Middle frontal gyrus (tissue), 1 donor: ENCODE measurements around the gene MYO9A.

ENCODE experiments used
- DNase-seq: peaks from one replicate; pipeline ENCODE4 v3.0.0-alpha.2; 2015; ENCODE audit warnings: low spot score; ENCODE audit errors: extremely low spot score

Gene MYO9A

DNA sequence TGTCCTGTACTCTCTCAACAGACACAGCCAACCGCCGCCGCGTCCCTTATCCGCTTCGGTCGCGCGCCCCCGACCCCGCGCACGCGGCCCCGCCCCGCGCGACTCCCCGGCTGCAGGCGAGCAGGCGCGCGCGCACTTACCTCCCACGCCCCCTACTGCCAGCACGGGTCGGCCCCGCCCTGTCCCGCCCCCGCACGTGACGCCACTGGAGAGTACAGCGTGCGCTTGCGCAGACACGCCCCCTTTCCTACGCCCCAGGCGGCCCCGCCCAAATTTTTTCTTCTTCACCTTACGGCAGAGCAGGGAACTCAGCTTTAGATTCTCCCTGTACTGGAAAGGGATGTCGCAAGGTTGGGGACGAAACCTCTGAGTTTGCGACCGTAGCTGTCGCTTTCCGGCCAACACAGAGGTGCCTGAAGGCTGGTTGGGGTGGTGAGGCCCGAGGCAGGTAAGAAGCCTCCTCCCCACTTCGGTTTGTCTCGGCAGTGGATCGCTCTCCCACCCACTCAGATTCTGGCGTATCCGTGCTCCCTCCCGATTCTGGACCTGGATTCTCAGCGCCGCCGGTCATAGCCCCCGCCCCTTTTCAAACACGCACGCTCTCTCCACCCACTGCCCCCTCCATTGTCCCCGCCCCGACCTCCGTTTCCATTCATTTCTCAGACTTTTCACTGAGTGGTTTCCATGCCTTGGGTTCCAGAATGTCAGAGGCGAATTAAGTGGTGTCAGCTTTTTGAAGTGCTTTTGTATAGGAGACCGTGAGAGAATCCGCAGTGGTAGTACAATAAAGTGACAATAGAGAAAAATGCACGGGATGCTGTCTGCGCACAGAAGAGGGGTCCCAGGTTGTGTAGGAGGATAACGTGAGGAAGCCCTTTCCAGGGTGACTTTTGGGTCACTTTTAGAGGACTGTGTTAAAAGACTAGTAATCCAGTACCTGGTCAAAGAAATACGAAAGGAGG is at the start of gene MYO9A, which contains the start of gene SENP8:
TSS of gene MYO9A (minus strand) at position 134 of the 962 bp plus-strand sequence. CDS start 71,587 bp downstream, outside the sequence.
TSS of gene SENP8 (plus strand) at position 387 of the 962 bp plus-strand sequence. CDS start 21,221 bp downstream, outside the sequence.
- peak; percentile 92 for DNase-seq

GRCh38 chr15:72167445-72167844 is 49.5 kb upstream of the MYO9A start:
- DNase-seq: no peak

DNA sequence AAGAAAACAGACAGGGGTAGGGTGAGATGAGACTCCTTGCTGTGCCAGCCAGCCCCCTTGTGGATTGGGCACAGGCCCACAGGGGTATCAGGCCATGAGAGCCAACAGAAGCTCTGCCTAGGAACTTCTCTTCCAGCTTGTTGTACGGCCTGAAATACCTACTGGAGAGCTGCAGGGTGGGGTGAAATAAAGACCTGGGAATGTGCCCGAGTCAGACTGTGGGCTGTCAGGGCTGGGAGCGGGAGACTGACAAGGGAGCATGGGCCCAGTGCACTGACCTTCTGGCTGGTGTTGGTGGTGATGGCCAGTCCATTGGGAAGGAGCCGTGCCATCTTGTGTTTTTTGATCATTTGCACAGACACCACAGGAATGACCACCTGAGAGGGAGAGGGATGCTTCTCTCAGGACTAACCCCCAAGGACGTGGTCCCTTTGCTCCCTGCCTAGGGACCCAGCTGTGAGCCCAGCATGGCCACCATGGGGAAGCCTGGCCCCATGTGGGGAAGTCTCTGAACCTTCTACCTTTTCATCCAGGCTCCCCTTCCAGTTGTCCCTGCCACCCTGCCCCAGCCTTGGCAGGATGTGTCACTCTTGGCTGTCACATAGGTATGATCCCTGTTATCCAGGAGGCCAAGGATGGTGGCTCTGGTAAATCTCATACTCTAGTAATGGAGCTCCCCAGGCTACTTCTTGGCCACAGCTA is 48.9 kb upstream of the MYO9A start:
- no peak for DNase-seq

GRCh38 chr15:72163719-72164118 is 45.8 kb upstream of the MYO9A start:
- peak; percentile 9 for DNase-seq

DNA sequence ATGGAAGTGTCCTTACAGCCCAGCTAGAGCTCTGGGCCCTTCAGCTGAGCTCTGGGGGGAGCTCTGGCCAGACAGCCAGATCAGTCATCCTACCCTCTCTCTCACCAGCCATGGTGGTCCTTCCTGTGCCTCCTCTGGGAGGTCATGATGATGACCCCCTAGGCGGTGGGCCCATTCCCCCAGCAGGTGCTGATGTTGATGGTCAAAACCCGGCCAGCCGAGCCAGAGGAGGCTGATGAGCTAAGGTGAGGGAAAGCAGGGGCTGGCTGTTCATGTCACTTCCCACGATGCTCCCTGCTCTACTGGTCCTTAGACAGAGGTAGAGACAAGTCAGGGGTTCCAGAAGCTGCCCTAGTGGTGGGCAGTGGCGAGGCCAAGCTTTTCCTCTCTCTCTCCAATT is 44.6 kb upstream of the MYO9A start:
- no peak for DNase-seq

GRCh38 chr15:72161361-72162132 is 43.6 kb upstream of the MYO9A start:
- DNase-seq: no peak

DNA sequence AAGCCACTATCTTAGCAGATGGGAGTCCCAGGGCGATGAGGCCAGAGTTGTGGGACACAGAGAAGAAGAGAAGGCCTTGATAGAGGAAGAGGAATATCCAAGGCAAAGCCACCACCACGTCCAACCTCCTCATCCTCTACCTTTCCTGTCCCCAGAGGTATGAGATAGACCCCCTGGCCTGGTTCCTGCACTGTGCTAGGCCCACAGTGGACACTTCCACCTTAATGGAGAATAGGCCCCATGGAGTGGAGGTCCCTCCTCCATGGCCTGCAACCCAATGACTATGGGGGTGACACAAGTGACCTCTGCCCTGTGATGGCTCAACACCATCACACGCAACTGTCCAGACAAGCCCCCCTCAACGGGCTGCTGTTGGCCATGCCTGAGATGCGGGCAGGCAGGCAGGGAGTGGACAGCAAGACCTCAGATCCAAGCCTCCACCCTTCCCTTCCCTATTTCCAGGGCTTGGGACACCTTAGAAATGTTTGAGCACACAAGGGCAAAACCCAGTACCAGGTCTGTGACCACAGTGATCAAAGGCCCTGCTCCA is 42.8 kb upstream of the MYO9A start:
- no peak for DNase-seq

DNA sequence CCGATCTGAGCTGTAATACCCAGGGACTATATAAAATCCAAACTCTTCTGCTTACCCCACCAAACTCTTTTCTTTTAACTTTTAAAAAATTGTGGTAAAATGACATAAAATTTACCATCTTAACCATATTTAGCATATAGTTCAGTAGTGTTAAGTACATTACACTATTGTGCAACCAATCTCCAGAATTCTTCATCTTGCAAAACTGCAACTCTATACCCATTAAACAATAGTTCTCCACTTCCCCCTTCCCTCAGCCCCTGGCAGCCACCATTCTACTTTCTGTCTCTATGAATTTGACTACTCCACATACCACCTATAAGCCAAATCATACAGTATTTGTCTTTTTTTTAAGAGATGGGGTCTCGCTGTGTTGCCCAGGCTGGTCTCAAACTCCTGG is 39.0 kb upstream of the MYO9A start:
- DNase-seq: no peak

DNA sequence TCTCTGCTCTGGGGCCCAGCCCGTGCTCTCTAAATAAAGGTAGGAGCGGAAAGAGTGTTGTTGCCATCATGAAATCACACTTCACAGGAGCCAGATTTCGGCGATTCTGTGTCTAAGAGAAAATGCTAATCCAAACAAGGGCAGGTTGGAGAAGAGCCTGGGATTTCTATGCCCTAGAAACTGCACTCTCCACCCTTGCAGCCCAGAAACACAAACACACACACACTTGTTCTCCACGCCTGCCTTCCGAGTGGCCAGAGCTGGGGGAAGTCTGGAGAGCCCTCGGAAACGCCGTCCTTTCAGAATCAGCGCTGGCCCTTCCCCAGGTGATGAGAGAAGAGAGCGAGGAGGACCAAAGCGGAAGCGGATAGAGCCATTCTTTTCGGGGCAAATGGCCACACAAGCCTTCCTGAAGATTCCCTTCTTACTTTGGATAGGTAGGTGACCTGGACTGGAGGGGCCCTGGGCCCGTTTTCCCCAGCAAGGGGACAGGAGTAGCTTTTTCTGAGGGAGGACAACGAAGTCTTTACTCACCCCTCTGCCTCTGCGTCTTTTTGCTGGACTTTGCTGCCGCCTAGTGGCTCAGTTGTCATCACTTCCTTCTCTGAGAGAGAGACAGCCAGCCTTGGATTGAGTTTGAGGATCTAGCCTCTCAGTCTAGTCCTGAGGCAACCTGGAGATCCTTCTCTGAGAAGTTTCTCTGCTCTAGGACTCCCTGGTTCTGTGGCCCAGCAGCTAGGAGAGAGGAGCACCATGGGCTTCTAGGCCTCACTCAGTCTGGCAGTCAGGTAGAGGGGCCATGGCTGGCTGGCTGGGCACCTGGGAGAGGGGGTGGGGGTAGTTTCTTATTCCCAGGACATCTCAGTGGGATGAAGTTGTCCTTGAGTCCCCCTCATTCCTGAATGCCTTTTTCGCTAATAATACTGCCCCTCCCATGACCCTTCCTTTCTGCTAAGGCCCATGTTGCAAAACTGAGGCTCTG is 38.0 kb upstream of the MYO9A start:
- peak; percentile 87 for DNase-seq

DNA sequence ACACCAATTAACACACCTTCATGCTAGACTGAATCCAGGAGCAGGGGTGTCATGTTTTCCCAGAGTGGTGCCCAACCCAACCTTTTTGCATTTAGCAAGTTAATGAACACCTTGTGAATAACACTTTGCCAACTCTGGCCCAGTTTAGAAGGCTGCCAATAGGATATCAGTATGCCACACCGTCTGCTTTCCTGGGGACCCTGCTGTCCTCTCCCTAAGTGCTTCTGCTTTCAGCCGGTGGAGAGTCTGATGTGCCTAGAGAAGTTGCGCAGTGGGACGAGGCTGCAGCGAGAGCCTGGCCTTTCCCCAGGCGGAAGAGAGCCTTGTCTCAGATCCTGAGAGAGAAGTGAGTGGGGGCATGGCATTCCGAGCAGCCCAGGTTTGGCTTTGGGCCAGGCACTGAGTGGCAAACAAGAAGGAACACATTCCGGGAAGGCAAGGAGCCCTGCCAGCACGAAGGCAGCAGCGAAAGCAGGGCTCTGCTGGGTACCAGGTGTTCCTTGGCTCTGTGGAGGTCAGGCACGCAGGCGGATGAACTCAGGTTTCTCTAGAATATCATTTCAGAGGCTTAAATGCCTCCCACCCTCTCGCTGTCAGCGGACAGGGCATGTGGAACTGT is 37.2 kb upstream of the MYO9A start:
- DNase-seq: no peak

DNA sequence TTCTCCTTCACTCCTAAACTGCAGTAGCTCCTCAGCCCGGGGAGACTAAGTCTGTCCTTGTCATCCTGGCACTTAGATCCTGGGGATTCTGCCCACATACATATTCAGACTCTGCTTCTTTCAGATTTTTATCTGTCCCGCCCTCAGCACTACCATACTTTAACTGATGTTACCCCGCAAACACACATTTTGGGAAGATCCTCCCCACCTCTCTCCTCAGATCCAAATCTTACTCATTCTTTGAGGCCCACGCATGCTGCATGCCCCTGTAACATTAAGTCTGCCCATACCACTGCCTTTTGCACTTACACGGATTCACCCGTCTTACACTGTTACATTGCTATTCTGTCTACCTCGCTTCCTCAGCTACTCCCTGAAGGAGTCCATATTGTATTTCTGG is 36.4 kb upstream of the MYO9A start:
- no peak for DNase-seq

GRCh38 chr15:72153269-72154000 is 35.5 kb upstream of the MYO9A start:
- no peak for DNase-seq

- DNase-seq: no peak
Observed at GRCh38 chr15:72147418-72147817, 29.5 kb upstream of the MYO9A start.

DNA sequence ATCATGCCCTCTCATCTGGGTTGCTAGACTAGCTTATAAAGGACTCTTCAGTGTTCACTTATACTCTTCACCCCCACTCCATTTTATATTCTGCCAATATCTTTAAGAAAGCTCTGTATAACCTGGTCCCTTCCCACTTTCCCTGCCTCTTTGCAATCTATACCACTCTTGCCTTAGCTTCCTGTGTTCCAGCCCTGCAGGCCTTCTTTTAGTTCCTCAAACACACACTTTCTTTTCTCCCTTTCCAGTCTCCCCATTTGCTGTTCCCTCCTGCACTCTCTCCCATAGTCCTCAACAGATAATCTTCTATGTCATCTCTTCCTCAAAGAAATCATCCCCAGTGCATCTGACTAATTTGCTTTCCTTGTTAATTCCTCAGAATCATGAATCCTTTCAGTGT is 29.0 kb upstream of the MYO9A start:
- no peak for DNase-seq

- no peak for DNase-seq
Observed at GRCh38 chr15:72146221-72146620, 28.3 kb upstream of the MYO9A start.

GRCh38 chr15:72141171-72142084 is 23.5 kb upstream of the MYO9A start:
- DNase-seq: no peak

- no peak for DNase-seq
Observed at GRCh38 chr15:72140088-72140487, 22.1 kb upstream of the MYO9A start.

- no peak for DNase-seq
Observed at GRCh38 chr15:72139667-72140066, 21.7 kb upstream of the MYO9A start.
